Chondrocyte (in vitro differentiated cells): ENCODE data around the gene SLC22A4. TPM values are rescaled to one million over a fixed set of nuclear protein-coding genes. Genes with fewer than 3 reads are reported as not detected.

Experiments
- DNase-seq: peaks from one replicate; pipeline ENCODE4 v3.0.0; 2021; ENCODE audit warnings: mixed read lengths, low spot score
- H3K27ac Mint-ChIP-seq: one replicate; pipeline ENCODE4 v1.8.0; 2021; ENCODE audit warnings: mild to moderate bottlenecking, moderate library complexity, mixed read lengths; ENCODE audit not compliant: unreplicated experiment
- H3K27me3 Mint-ChIP-seq: 2 replicates; pipeline ENCODE4 v1.8.0; 2021; ENCODE audit warnings: low read depth, mixed read lengths
- H3K36me3 Mint-ChIP-seq: 2 replicates; pipeline ENCODE4 v1.8.0; 2021; ENCODE audit warnings: low read depth, mixed read lengths
- H3K4me1 Mint-ChIP-seq: 2 replicates; pipeline ENCODE4 v1.8.0; 2021; ENCODE audit warnings: low read depth, mild to moderate bottlenecking, mixed read lengths
- H3K4me3 Mint-ChIP-seq: one replicate; pipeline ENCODE4 v1.8.0; 2021; ENCODE audit warnings: mild to moderate bottlenecking, moderate library complexity, mixed read lengths; ENCODE audit not compliant: unreplicated experiment
- H3K9me3 Mint-ChIP-seq: 2 replicates; pipeline ENCODE4 v1.8.0; 2021; ENCODE audit warnings: low read depth, mixed read lengths
- total RNA-seq: library from RNA; stranded (reverse); gene quantifications from 3 replicates; pipeline ENCODE4 v1.2.1, GENCODE V29; 2021
- TF ChIP-seq, protein P1 (sequence below): fragments of 200-600 bp; sonication (generic); IDR thresholded peaks from 2 replicates; pipeline ENCODE4 v1.5.0; 2021; ENCODE audit warnings: antibody characterized with exemption, mild to moderate bottlenecking, moderate library complexity

SLC22A4 gene
- total RNA-seq, 1 donor from 2014 or later, result 4.2 TPM

DNA sequence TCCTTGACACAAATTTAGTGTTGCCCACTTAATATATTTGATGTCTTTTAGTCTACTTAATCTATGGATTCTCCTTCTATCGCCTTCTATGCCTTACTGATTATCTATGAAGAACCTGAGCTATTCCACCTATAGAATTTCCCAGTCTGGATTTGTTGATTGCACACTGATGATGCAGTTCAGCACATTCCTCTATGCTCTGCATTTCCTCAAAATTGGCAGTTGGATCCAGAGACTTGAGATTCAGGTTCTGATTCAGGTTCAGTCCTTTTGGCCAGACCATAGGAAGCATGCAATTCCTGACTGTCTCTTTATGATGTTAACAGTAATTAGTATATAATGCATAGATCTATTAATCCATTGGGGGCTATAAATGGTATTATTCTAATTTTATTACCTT is 89.1 kb downstream of the SLC22A4 start:
- TF ChIP-seq, protein P1, sequence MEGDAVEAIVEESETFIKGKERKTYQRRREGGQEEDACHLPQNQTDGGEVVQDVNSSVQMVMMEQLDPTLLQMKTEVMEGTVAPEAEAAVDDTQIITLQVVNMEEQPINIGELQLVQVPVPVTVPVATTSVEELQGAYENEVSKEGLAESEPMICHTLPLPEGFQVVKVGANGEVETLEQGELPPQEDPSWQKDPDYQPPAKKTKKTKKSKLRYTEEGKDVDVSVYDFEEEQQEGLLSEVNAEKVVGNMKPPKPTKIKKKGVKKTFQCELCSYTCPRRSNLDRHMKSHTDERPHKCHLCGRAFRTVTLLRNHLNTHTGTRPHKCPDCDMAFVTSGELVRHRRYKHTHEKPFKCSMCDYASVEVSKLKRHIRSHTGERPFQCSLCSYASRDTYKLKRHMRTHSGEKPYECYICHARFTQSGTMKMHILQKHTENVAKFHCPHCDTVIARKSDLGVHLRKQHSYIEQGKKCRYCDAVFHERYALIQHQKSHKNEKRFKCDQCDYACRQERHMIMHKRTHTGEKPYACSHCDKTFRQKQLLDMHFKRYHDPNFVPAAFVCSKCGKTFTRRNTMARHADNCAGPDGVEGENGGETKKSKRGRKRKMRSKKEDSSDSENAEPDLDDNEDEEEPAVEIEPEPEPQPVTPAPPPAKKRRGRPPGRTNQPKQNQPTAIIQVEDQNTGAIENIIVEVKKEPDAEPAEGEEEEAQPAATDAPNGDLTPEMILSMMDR, result no peak
- no peaks in the 10 kb centered on the region for H3K9me3 Mint-ChIP-seq
- peaks cover 12% of the 10 kb centered on the region for H3K36me3 Mint-ChIP-seq
- no peak overlapping the region for H3K4me3 Mint-ChIP-seq
- DNase-seq, result no peak
- no peaks in the 10 kb centered on the region for H3K27me3 Mint-ChIP-seq
- no peak overlapping the region for H3K27ac Mint-ChIP-seq
- peaks cover 29% of the 10 kb centered on the region for H3K4me1 Mint-ChIP-seq

DNA sequence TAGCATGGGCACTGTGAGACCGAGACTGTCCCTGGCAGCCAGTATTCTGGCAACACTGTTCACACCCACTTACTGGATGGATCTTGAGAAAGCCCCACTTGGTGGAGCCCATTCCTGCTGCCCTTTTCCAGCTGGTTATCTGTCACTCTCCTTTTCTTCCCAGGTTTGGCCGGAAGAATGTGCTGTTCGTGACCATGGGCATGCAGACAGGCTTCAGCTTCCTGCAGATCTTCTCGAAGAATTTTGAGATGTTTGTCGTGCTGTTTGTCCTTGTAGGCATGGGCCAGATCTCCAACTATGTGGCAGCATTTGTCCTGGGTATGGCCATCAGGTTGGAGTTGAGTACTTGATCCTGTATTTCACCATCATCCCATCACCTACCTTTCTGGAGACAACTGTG is 89.8 kb downstream of the SLC22A4 start:
- no peaks in the 10 kb centered on the region for H3K27me3 Mint-ChIP-seq
- no peak overlapping the region for H3K27ac Mint-ChIP-seq
- H3K4me3 Mint-ChIP-seq, result no peak overlapping the region
- peaks cover 36% of the 10 kb centered on the region for H3K4me1 Mint-ChIP-seq
- no peak for DNase-seq
- no peaks in the 10 kb centered on the region for H3K9me3 Mint-ChIP-seq
- H3K36me3 Mint-ChIP-seq, result peaks cover 12% of the 10 kb centered on the region
- TF ChIP-seq, protein P1, result no peak

DNA sequence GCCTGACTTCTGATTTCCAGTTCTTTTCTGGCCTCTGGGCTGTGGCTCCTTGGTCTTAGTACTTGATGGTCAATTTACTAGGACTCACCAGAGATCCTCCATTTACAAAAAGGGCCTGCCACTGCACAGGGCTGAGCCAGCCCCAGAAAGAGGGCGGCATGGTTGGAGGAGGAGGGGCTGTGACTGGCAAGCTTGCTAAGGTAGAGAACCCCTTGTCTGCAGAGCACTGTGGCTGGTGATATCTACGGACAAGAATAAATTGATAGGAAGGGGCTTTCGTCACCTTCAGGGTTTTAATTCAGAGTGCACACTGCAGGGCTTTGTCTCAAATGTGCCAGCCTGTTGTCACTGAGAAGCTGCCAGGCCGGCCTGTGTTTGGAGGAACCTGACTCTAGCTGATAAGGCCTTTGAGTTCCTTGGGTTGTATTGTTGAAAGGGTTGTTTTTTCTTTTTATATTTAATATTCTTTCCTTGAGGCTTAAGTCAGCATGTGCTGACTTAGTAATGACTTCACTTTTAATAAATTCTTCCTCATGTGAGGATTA is 90.4 kb downstream of the SLC22A4 start:
- Mint-ChIP-seq H3K27me3 (no peaks in the 10 kb centered on the region), H3K4me3 (no peak overlapping the region), H3K36me3 (peaks cover 11% of the 10 kb centered on the region), H3K27ac (no peak overlapping the region), H3K4me1 (peaks cover 42% of the 10 kb centered on the region), H3K9me3 (no peaks in the 10 kb centered on the region)
- TF ChIP-seq, protein P1, result no peak
- DNase-seq, result no peak

DNA sequence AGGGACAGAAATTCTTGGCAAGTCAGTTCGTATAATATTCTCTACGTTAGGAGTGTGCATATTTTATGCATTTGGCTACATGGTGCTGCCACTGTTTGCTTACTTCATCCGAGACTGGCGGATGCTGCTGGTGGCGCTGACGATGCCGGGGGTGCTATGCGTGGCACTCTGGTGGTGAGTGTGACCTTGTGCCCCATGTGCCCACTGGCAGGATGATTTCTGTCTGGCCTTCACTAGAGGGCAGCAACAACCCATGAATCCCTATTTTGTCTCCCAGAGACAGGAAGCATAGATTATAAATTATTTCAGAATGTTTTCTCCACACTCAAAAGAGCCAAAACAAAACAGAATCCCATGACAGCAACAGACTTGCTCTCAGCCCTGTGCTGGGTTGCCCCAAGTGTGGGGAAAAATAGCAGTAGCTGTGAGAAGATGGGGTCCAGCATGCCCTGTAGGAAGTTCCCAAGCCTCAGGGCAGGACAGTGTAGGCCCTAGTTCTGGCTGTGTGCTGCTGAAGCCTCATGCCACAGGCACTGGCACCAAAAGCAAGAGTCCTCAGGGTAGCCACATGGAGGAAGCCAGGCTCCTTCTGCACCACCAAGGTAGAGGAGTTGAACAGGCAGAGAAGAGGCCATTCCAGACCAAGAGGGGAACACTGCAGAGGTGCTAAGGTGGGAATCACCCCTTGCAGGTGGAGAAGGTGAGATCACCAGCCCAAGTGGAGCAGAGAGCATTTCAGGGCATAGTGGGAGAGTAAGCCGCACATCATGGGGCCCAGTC is 91.3 kb downstream of the SLC22A4 start:
- no peak overlapping the region for H3K4me3 Mint-ChIP-seq
- H3K27me3 Mint-ChIP-seq, result no peaks in the 10 kb centered on the region
- H3K27ac Mint-ChIP-seq, result peak overlapping the region; percentile 84
- no peak for DNase-seq
- H3K36me3 Mint-ChIP-seq, result peaks cover 3% of the 10 kb centered on the region
- peaks cover 51% of the 10 kb centered on the region for H3K4me1 Mint-ChIP-seq
- TF ChIP-seq, protein P1, result peak; percentile 92
- H3K9me3 Mint-ChIP-seq, result no peaks in the 10 kb centered on the region

DNA sequence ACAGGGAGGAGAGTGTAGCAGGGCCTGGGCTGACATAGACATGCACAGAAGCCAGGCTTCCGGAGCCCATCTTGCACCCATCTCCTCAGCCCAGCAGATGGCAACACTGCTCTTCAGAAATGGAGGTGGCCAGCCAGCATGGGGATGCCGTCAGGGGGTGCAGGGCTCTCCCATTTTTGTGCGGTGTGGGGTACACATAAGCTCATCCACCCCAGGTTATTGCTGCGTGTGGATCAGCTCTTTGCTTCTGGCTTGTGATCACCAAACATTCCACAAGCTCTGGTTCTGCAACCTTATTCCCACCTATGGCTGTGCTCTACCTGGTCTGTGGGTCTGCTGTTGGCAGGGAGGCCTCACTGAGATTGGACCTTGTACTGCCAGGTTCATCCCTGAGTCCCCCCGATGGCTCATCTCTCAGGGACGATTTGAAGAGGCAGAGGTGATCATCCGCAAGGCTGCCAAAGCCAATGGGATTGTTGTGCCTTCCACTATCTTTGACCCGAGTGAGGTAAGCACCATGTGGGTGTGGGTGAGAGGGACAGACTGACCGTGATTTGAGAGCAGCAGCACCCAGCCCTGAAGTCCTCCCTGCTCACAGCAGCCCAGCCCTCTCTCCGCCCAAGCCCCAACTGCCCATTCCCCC is 92.6 kb downstream of the SLC22A4 start:
- Mint-ChIP-seq H3K27me3 (no peaks in the 10 kb centered on the region), H3K4me1 (peaks cover 60% of the 10 kb centered on the region), H3K4me3 (no peak overlapping the region), H3K9me3 (no peaks in the 10 kb centered on the region), H3K27ac (peak overlapping the region; percentile 100), H3K36me3 (peaks cover 1% of the 10 kb centered on the region)
- TF ChIP-seq, protein P1, result peak; percentile 89
- peak; percentile 86 for DNase-seq
